ENCODE measurements around the gene EPHA10.

Gene EPHA10

GRCh38 chr1:37719572-37720195 is 45.2 kb downstream of the EPHA10 start:
- WGBS: 93% methylated on average over 13 of the region's 13 CpGs

GRCh38 chr1:37718901-37719571 is 45.9 kb downstream of the EPHA10 start:
- Histone ChIP-seq H3K36me3 (ENCODE audit: insufficient read depth, low read length) (no peaks in the 10 kb centered on the region), H3K4me3 (ENCODE audit: low read length) (no peak overlapping the region), H3K9ac (ENCODE audit: low read depth, low read length) (no peak overlapping the region), H3K27me3 (ENCODE audit: insufficient read depth, low read length) (no peaks in the 10 kb centered on the region), H3K4me1 (ENCODE audit: insufficient read depth, low read length) (peaks cover 9% of the 10 kb centered on the region), H3K27ac (ENCODE audit: low read depth, low read length) (no peak overlapping the region), H3K9me3 (ENCODE audit: insufficient read depth, low read depth, low read length) (no peaks in the 10 kb centered on the region)
- WGBS: 94% methylated on average over 14 of the region's 15 CpGs

More at GRCh38 chr1:37719572-37720195, 45.2 kb downstream of the EPHA10 start:
- Histone ChIP-seq H3K27me3 (ENCODE audit: insufficient read depth, low read length) (no peaks in the 10 kb centered on the region), H3K36me3 (ENCODE audit: insufficient read depth, low read length) (no peaks in the 10 kb centered on the region), H3K9ac (ENCODE audit: low read depth, low read length) (no peak overlapping the region), H3K4me3 (ENCODE audit: low read length) (no peak overlapping the region), H3K27ac (ENCODE audit: low read depth, low read length) (no peak overlapping the region), H3K9me3 (ENCODE audit: insufficient read depth, low read depth, low read length) (no peaks in the 10 kb centered on the region), H3K4me1 (ENCODE audit: insufficient read depth, low read length) (peaks cover 9% of the 10 kb centered on the region)

DNA sequence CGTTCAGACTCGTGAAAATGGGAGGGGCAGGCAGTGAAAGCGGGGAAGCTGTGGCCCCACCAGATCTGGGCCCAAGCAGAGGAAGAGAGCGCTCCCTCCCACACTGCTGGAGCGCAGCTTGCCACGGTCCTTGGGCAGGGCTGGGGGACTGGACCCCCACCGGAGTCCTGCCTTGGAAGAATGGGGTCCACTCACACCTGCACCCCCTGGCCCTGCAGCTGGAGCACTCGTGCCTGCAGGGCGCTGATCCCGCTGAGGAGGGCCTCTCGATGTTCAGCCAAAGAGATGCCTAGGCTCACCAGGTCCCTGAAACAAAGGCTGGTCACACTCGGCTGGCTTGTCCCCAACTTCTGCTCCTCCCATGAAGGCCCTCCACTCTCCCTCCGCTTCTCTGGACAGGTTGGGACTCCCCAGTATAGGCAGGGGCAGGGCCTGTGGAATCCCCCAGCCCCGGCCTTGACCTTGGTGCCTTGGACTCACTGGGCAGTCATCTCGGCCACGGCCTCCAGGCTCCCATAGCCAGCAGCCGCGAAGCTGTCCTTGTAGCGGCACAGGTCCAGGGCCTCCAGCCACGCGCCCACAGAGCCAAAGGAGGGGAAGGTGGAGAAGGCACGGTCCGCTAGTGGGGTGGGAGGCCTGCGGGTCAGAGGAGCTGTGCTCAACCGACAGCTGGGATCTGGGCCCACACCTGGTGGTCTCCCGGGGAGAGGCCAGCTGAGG is 46.6 kb downstream of the EPHA10 start:
- Histone ChIP-seq H3K9ac (ENCODE audit: low read depth, low read length) (no peak overlapping the region), H3K4me1 (ENCODE audit: insufficient read depth, low read length) (peaks cover 2% of the 10 kb centered on the region), H3K36me3 (ENCODE audit: insufficient read depth, low read length) (no peaks in the 10 kb centered on the region), H3K4me3 (ENCODE audit: low read length) (no peak overlapping the region), H3K27me3 (ENCODE audit: insufficient read depth, low read length) (no peaks in the 10 kb centered on the region), H3K9me3 (ENCODE audit: insufficient read depth, low read depth, low read length) (no peaks in the 10 kb centered on the region), H3K27ac (ENCODE audit: low read depth, low read length) (no peak overlapping the region)
- WGBS: 92% methylated on average over 26 of the region's 26 CpGs

GRCh38 chr1:37717631-37718030 is 47.3 kb downstream of the EPHA10 start:
- H3K36me3 ChIP-seq (ENCODE audit: insufficient read depth, low read length): no peaks in the 10 kb centered on the region
- no peaks in the 10 kb centered on the region for H3K4me1 ChIP-seq (ENCODE audit: insufficient read depth, low read length)
- WGBS: 86% methylated on average over 6 of the region's 6 CpGs
- H3K9me3 ChIP-seq (ENCODE audit: insufficient read depth, low read depth, low read length): no peaks in the 10 kb centered on the region
- no peaks in the 10 kb centered on the region for H3K27me3 ChIP-seq (ENCODE audit: insufficient read depth, low read length)
- H3K27ac ChIP-seq (ENCODE audit: low read depth, low read length): no peak overlapping the region
- H3K4me3 ChIP-seq (ENCODE audit: low read length): no peak overlapping the region
- no peak overlapping the region for H3K9ac ChIP-seq (ENCODE audit: low read depth, low read length)

DNA sequence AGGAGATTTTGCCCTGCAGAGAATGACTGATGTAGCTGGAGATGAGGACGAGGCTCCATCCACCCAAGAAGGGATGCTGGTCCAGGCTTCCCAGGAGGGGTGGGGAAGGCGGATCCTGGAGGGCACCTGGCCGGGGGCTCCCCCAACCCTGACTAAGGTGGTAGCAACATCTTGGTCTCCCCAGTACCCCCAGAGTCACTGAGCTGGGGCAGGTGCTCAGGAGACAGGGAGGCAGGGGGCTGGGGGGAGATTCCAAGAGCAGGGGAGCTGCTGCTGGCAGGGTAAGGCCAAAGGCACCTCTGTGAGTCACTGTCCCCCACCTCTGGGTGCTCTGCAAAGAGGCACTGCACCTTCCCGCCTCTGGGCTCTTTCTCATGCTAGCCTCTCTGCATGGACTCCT is 48.6 kb downstream of the EPHA10 start:
- WGBS: 87% methylated on average over 4 of the region's 4 CpGs
- Histone ChIP-seq H3K27me3 (ENCODE audit: insufficient read depth, low read length) (no peaks in the 10 kb centered on the region), H3K27ac (ENCODE audit: low read depth, low read length) (no peak overlapping the region), H3K36me3 (ENCODE audit: insufficient read depth, low read length) (no peaks in the 10 kb centered on the region), H3K4me1 (ENCODE audit: insufficient read depth, low read length) (no peaks in the 10 kb centered on the region), H3K9me3 (ENCODE audit: insufficient read depth, low read depth, low read length) (no peaks in the 10 kb centered on the region), H3K9ac (ENCODE audit: low read depth, low read length) (no peak overlapping the region), H3K4me3 (ENCODE audit: low read length) (no peak overlapping the region)

DNA sequence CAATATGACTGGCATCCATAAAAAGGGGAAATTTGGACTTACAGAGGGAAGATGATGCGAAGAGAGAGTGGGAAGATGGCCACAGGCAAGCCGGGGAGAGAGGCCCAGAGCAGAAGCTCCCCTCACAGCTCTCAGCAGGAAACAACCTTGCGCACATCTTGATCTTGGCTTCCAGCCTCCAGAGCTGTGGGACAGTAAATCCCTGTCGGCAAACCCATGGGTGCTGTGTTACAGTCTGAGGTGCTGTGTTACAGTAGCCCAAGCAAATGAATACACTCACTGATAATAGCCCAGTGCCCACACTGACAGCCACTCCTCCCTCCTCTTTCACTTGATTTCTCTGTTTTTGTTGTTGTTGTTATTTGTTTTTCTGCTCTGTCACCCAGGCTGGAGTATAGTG is 50.2 kb downstream of the EPHA10 start:
- no peaks in the 10 kb centered on the region for H3K27me3 ChIP-seq (ENCODE audit: insufficient read depth, low read length)
- no peak overlapping the region for H3K9ac ChIP-seq (ENCODE audit: low read depth, low read length)
- H3K27ac ChIP-seq (ENCODE audit: low read depth, low read length): no peak overlapping the region
- 94% methylated on average over 4 of the region's 4 CpGs for WGBS
- no peak overlapping the region for H3K4me3 ChIP-seq (ENCODE audit: low read length)
- H3K9me3 ChIP-seq (ENCODE audit: insufficient read depth, low read depth, low read length): no peaks in the 10 kb centered on the region
- peaks cover 7% of the 10 kb centered on the region for H3K36me3 ChIP-seq (ENCODE audit: insufficient read depth, low read length)
- H3K4me1 ChIP-seq (ENCODE audit: insufficient read depth, low read length): no peaks in the 10 kb centered on the region

GRCh38 chr1:37714226-37714625 is 50.7 kb downstream of the EPHA10 start:
- Histone ChIP-seq H3K27ac (ENCODE audit: low read depth, low read length) (no peak overlapping the region), H3K27me3 (ENCODE audit: insufficient read depth, low read length) (no peaks in the 10 kb centered on the region), H3K9me3 (ENCODE audit: insufficient read depth, low read depth, low read length) (no peaks in the 10 kb centered on the region), H3K4me3 (ENCODE audit: low read length) (no peak overlapping the region), H3K36me3 (ENCODE audit: insufficient read depth, low read length) (peaks cover 12% of the 10 kb centered on the region), H3K4me1 (ENCODE audit: insufficient read depth, low read length) (no peaks in the 10 kb centered on the region), H3K9ac (ENCODE audit: low read depth, low read length) (no peak overlapping the region)
- 77% methylated on average over 8 of the region's 8 CpGs for WGBS

- Histone ChIP-seq H3K4me3 (ENCODE audit: low read length) (no peak overlapping the region), H3K27ac (ENCODE audit: low read depth, low read length) (no peak overlapping the region), H3K9ac (ENCODE audit: low read depth, low read length) (no peak overlapping the region), H3K9me3 (ENCODE audit: insufficient read depth, low read depth, low read length) (no peaks in the 10 kb centered on the region), H3K4me1 (ENCODE audit: insufficient read depth, low read length) (no peaks in the 10 kb centered on the region), H3K36me3 (ENCODE audit: insufficient read depth, low read length) (peaks cover 62% of the 10 kb centered on the region), H3K27me3 (ENCODE audit: insufficient read depth, low read length) (no peaks in the 10 kb centered on the region)
- WGBS: 91% methylated on average over 4 of the region's 4 CpGs
Observed at GRCh38 chr1:37708471-37708870, 56.4 kb downstream of the EPHA10 start.

GRCh38 chr1:37705399-37705798 is 59.5 kb downstream of the EPHA10 start:
- Histone ChIP-seq H3K4me1 (ENCODE audit: insufficient read depth, low read length) (no peaks in the 10 kb centered on the region), H3K9ac (ENCODE audit: low read depth, low read length) (no peak overlapping the region), H3K27me3 (ENCODE audit: insufficient read depth, low read length) (no peaks in the 10 kb centered on the region), H3K4me3 (ENCODE audit: low read length) (no peak overlapping the region), H3K36me3 (ENCODE audit: insufficient read depth, low read length) (peaks cover 90% of the 10 kb centered on the region), H3K27ac (ENCODE audit: low read depth, low read length) (no peak overlapping the region), H3K9me3 (ENCODE audit: insufficient read depth, low read depth, low read length) (no peaks in the 10 kb centered on the region)
- WGBS: 89% methylated on average over 8 of the region's 8 CpGs

DNA sequence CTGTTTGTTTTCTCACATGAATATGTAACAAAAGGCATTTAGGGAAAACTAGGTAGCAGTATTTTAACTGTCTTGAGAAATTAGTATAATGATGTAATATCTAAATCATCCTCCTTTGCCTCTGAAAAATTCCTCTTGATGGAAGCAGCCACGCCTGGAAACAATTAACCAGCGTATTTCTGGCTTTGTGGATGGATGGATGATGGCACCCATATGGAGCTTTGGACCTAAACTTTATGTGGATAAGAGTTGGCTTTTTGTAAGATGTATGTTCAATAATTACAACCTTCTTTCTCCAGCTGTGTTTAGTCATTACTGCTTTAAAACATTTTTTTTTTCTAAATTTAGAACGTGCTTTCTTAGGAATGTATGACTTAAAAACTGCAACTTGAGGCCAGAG is 60.0 kb downstream of the EPHA10 start:
- Histone ChIP-seq H3K36me3 (ENCODE audit: insufficient read depth, low read length) (peaks cover 90% of the 10 kb centered on the region), H3K4me1 (ENCODE audit: insufficient read depth, low read length) (no peaks in the 10 kb centered on the region), H3K9ac (ENCODE audit: low read depth, low read length) (no peak overlapping the region), H3K9me3 (ENCODE audit: insufficient read depth, low read depth, low read length) (no peaks in the 10 kb centered on the region), H3K27ac (ENCODE audit: low read depth, low read length) (no peak overlapping the region), H3K4me3 (ENCODE audit: low read length) (no peak overlapping the region), H3K27me3 (ENCODE audit: insufficient read depth, low read length) (no peaks in the 10 kb centered on the region)
- WGBS: 92% methylated on average over 3 of the region's 3 CpGs

DNA sequence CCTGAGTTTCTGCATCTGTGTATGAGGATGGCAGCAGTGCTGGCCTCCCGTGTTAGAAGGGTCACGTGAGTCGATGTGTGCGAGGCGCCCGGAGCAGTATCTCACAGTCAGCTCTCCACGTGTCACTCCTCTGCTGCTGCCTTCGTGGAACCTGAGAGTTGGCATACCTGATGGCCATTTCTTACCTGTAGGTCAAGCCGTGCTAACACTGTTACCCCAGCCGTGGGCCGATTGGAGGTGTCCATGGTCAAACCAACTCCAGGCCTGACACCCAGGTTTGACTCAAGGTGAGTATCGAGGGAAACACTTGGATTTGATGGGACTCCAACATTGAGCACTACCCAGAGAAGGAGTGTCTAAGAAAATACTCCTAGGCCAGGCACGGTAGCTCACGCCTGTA is 61.9 kb downstream of the EPHA10 start:
- 95% methylated on average over 14 of the region's 14 CpGs for WGBS
- H3K27ac ChIP-seq (ENCODE audit: low read depth, low read length): no peak overlapping the region
- H3K4me3 ChIP-seq (ENCODE audit: low read length): no peak overlapping the region
- H3K9me3 ChIP-seq (ENCODE audit: insufficient read depth, low read depth, low read length): no peaks in the 10 kb centered on the region
- no peaks in the 10 kb centered on the region for H3K27me3 ChIP-seq (ENCODE audit: insufficient read depth, low read length)
- H3K9ac ChIP-seq (ENCODE audit: low read depth, low read length): no peak overlapping the region
- peaks cover 89% of the 10 kb centered on the region for H3K36me3 ChIP-seq (ENCODE audit: insufficient read depth, low read length)
- H3K4me1 ChIP-seq (ENCODE audit: insufficient read depth, low read length): no peaks in the 10 kb centered on the region
